D721Med (cell line): ENCODE results near the gene CCDC134.
"Not testable (repeated sequence)": the region's sequence is repeated elsewhere in the genome, so short reads cannot be mapped to it uniquely, and the experiment has no call there.

Experiments
- DNase-seq: peaks from one replicate; pipeline ENCODE4 v3.0.0; 2011; ENCODE audit warnings: low spot score; ENCODE audit not compliant: insufficient read length
- FAIRE-seq: peaks from 2 replicates; lab custom pipeline; 2011; peaks lifted over from hg19 to GRCh38; lab: Jason Lieb, UNC
- TF ChIP-seq, protein P1 (sequence below): IDR thresholded peaks from 2 replicates; pipeline ENCODE4 v1.5.1; 2012; ENCODE audit warnings: mild to moderate bottlenecking, control low read depth; ENCODE audit not compliant: insufficient read depth; ENCODE audit errors: missing control alignments

Gene CCDC134

DNA sequence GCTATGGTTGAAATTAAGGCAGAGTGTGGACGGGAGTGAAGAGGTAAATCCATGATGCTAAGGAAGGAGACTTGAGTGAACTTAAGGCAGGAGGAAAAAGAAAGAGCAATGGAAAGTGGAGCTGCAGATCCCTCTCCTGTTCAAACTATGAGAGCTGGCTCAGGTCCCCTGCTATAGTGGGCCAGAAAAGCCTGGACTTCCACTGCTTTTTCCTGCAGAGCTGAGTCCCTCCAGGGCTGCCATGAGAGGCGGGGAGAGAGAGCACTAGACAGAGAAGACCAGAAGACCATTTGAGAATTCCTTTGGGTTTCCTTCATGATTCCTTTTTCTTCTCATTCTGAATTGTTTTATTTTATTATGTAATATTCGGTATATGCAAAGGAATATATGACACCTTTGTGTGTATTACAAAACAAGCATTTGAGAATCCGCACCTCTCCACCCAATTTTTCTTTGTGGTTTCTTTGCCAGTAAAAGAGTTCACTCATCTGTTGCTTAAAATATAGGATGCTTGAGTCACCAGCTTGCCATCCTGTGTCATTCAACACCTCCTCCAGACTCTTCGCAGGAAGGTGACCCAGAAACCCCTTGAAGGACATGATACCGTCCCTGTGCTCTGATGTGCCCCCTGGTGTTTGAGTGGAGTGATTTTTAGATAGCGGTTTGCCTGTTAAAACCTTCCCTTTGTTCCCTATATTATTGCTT lies 56.8 kb downstream of the CCDC134 start:
- TF ChIP-seq, protein P1, sequence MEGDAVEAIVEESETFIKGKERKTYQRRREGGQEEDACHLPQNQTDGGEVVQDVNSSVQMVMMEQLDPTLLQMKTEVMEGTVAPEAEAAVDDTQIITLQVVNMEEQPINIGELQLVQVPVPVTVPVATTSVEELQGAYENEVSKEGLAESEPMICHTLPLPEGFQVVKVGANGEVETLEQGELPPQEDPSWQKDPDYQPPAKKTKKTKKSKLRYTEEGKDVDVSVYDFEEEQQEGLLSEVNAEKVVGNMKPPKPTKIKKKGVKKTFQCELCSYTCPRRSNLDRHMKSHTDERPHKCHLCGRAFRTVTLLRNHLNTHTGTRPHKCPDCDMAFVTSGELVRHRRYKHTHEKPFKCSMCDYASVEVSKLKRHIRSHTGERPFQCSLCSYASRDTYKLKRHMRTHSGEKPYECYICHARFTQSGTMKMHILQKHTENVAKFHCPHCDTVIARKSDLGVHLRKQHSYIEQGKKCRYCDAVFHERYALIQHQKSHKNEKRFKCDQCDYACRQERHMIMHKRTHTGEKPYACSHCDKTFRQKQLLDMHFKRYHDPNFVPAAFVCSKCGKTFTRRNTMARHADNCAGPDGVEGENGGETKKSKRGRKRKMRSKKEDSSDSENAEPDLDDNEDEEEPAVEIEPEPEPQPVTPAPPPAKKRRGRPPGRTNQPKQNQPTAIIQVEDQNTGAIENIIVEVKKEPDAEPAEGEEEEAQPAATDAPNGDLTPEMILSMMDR, result peak; percentile 46
- DNase-seq (no peak), FAIRE-seq (no peak)

DNA sequence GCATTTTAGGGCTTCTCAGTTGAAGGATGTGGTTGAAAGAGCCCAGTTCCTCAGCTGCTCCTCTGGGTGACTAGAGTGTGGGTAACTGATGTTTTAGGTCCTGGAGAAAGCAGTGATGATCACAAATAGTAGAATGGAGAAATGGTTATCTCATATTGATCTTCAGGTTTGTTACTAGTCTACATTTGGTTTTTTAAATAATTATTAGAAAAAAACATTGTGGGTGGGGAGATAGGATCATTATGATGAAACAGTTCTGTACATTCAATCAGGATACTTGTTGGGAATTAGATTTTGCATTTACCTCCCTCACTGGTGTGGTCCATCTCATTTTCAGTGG lies 57.4 kb downstream of the CCDC134 start:
- TF ChIP-seq, protein P1, result no peak
- no peak for DNase-seq
- FAIRE-seq, result no peak

DNA sequence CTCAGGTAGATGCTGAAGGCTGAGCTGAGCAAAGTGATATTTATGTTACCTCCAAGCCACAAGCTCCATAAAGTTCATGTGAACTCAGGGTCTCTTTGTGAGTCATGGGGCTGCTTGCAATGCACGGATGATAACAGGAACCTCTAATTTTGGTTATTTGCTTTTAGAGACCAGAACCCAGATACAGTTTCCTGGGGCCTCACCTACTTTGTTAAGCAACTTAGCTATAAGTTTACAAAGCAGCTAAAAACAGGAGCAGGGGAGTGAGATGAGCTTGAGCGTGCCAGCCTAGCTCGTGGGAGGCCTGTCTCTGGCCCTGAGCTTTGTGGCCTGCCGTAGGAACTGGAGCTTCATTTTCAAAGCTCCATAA lies 61.7 kb downstream of the CCDC134 start:
- TF ChIP-seq, protein P1, result no peak
- FAIRE-seq (no peak), DNase-seq (no peak)

DNA sequence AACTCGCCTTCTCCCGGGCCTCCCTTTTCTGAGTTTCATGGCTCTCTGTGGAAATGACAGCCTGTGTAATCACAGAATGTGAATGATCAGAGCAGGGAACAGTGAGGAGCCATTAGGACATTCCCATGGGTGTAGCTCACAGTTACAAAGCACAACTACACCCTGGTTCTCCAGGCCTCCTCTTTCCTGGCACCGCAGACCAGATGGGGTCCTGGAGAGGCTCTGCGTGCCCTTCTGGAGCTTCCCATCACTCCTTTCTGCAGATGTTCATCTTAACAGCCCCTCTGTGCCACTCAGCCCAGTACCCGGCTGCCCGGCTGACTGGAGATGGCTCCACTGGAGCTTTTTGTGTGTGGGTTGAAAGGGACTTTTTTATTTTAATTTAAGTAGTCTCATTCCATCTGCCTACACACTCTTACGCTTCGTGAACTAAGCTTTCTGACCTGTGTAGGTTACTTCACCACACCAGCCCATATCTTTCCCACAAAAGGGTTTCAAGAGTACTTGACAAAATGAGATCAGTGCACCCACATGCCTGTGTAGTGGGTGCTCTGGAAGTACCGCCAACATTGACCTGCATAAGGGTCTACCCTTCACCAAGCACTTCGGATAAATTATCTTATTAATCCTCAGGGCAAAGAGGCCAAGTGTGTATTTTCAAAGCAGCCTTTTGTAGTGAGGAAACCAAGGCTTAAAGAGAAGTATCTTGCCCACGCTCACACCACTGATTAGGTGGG lies 62.2 kb downstream of the CCDC134 start:
- TF ChIP-seq, protein P1, result no peak
- DNase-seq, result no peak
- FAIRE-seq, result no peak

DNA sequence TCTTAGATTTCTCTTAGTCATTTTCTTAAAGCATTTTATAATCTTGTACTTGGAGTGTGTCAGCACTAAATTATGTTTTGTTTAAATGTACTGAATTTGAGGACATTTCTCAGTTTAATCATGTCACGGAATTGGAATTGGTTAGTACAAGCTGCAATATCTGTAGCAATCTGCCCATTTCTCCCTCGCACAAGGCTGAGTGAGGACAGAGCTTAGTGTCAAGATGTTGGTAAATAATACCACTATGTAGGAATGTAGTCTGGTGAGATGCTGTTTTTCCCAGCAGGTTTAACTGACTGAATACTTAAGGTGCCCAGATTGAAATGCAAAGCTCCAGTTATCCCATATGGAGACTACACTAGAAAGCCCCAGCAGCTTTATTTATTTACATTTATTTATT lies 63.0 kb downstream of the CCDC134 start:
- TF ChIP-seq, protein P1, result no peak
- DNase-seq (no peak), FAIRE-seq (no peak)

DNA sequence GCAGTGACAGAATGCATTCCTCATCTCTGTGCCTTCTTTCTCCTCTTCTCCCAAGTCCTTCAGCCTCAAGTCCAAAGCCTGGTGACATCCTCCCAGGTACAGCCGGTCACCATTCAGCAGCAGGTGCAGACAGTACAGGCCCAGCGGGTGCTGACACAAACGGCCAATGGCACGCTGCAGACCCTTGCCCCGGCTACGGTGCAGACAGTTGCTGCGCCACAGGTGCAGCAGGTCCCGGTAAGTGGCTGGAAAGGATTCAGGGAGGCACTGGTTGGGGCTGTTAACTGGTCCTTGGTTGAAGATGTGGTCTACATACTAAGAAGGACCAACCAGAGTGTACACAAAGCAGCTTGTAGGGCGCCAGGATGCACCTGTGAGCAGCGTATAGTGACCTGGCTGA lies 68.1 kb downstream of the CCDC134 start:
- TF ChIP-seq, protein P1, result no peak

DNA sequence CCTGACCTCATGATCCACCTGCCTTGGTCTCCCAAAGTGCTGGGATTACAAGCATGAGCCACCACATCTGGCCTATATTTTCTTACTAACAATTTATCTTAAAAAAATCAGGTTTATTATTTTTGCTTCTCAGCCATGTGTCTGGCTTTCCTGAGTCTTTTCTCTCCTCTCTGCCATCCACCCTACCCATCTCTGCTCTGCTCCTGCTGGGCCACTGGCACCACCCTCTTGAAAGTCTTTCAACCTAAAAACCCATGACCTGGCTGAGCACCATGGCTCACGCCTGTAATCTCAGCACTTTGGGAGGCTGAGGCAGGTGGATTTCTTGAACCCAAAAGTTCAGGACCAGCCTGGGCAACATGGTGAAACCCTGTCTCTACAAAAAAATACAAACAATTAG lies 69.6 kb downstream of the CCDC134 start:
- not testable (repeated sequence) for FAIRE-seq, DNase-seq

More for the DNA sequence above, 68.1 kb downstream of the CCDC134 start:
- FAIRE-seq (no peak), DNase-seq (no peak)
